GM19397 (cell line): ENCODE measurements around the gene STK39.

Source experiments
- ATAC-seq: cut with Tn5 transposase; IDR thresholded peaks from one replicate; pipeline ENCODE4 v1.9.1; 2021; ENCODE audit warnings: mild to moderate bottlenecking, moderate library complexity; ENCODE audit not compliant: unreplicated experiment

Gene STK39

GRCh38 chr2:167941604-167942003 lies 305.8 kb downstream of the STK39 start:
- no peak for ATAC-seq

GRCh38 chr2:167940734-167941507 lies 306.5 kb downstream of the STK39 start:
- ATAC-seq, result no peak

GRCh38 chr2:167940346-167940725 lies 307.1 kb downstream of the STK39 start:
- no peak for ATAC-seq

GRCh38 chr2:167939514-167940345 lies 307.7 kb downstream of the STK39 start:
- ATAC-seq, result no peak

- no peak for ATAC-seq
Measured at GRCh38 chr2:167937403-167937802, 310.0 kb downstream of the STK39 start.

- ATAC-seq, result no peak
Measured at GRCh38 chr2:167935803-167936110, 311.6 kb downstream of the STK39 start.

- no peak for ATAC-seq
Measured at GRCh38 chr2:167933097-167933814, 314.1 kb downstream of the STK39 start.

- no peak for ATAC-seq
Measured at GRCh38 chr2:167932123-167932693, 315.2 kb downstream of the STK39 start.

GRCh38 chr2:167929484-167929883 lies 317.9 kb downstream of the STK39 start:
- no peak for ATAC-seq

GRCh38 chr2:167928434-167928833 lies 319.0 kb downstream of the STK39 start:
- no peak for ATAC-seq

- no peak for ATAC-seq
Measured at GRCh38 chr2:167925758-167926157, 321.6 kb downstream of the STK39 start.

GRCh38 chr2:167924556-167924955 lies 322.8 kb downstream of the STK39 start:
- ATAC-seq, result no peak

- no peak for ATAC-seq
Measured at GRCh38 chr2:167916756-167917155, 330.6 kb downstream of the STK39 start.

GRCh38 chr2:167914969-167915368 lies 332.4 kb downstream of the STK39 start:
- no peak for ATAC-seq

GRCh38 chr2:167908786-167909185 lies 338.6 kb downstream of the STK39 start:
- ATAC-seq, result no peak

GRCh38 chr2:167905668-167906067 lies 341.7 kb downstream of the STK39 start:
- ATAC-seq, result no peak
